ENCODE measurements around the gene ARHGEF9. TPM values are rescaled to one million over a fixed set of nuclear protein-coding genes. Genes with fewer than 3 reads are reported as not detected.

ARHGEF9 gene
- 3.5 to 5.9 TPM (median 5.1 TPM) in 5 replicates for total RNA-seq (2022; extraction: Qiagen RNA extraction)

DNA sequence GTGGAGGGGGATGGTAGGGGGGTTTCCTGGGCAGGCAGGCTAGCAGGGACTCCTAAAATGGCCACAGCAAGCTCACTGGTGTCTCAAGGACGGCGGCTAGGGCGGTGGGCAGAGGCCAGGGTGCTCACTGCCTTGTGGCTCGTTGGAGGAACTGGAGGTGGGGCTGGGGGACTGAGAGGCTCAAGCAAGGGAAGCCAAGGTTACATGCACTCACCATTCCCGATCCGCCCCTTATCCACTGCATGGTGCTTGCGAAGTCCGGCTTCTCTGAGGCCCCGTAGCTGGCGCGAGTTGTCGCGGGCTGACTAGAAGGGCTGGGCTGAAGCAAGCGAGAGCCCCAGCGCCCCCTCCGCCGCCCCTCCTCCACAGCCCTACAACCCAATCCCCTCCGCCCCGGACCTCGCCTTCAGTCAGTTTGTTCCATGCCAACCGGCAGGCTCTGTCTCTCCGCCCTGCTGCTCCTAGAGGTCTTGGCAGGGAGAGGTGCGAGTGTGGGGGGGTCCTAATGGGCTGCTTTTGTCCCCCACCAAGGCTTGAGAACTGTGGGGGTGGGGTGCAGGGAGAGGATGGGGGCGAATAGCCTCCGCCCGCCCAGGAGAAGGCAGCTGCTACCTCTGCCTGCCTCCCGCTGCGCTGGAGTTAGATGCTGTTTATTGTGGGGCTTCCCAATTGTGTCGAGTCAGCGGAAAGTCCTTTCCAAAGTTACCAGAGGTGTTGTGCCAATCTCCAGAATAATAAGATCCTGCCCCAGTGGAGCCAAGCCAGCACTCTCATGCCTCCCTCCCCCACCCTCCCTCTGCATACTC is at the start of gene ARHGEF9:
ARHGEF9 (minus strand) TSS at position 313 of the 806 bp plus-strand sequence; CDS start at position 244, 69 bp downstream.

Data from A549 treated with CORT108297 at 1 μM for 4 hours (cell line).